ENCODE measurements around the gene TIMM22.

Gene TIMM22

GRCh38 chr17:988561-988960 is 8.4 kb upstream of the TIMM22 start:
- in situ Hi-C loops (cut with HindIII; ENCODE audit: low pct_ligation_motif_present, low pct_unique_long_range_greater_than_20kb, low sequenced_read_pairs), result loop anchor here (25.0 kb wide), 1 partner anchor 201 kb away; the partner anchor contains the start of genes GLOD4 and MRM3
- no peak for DNase-seq

GRCh38 chr17:992933-993332 is 4.0 kb upstream of the TIMM22 start:
- in situ Hi-C loops (cut with HindIII; ENCODE audit: low pct_ligation_motif_present, low pct_unique_long_range_greater_than_20kb, low sequenced_read_pairs), result loop anchor here (25.0 kb wide), 1 partner anchor 206 kb away; the partner anchor contains the start of genes GLOD4 and MRM3
- DNase-seq, result no peak

GRCh38 chr17:995324-995723 is 1.6 kb upstream of the TIMM22 start:
- peak; percentile 58 for DNase-seq
- in situ Hi-C loops (cut with HindIII; ENCODE audit: low pct_ligation_motif_present, low pct_unique_long_range_greater_than_20kb, low sequenced_read_pairs), result loop anchor here (25.0 kb wide), 1 partner anchor 208 kb away; the partner anchor contains the start of genes GLOD4 and MRM3

- in situ Hi-C loops (cut with HindIII; ENCODE audit: low pct_ligation_motif_present, low pct_unique_long_range_greater_than_20kb, low sequenced_read_pairs), result loop anchor here (25.0 kb wide), 1 partner anchor 211 kb away; the partner anchor contains the start of genes GLOD4 and MRM3
- no peak for DNase-seq
Observed at GRCh38 chr17:998111-998510, 1.2 kb downstream of the TIMM22 start.

- in situ Hi-C loops (cut with HindIII; ENCODE audit: low pct_ligation_motif_present, low pct_unique_long_range_greater_than_20kb, low sequenced_read_pairs), result no loop called here
- DNase-seq, result no peak
Observed at GRCh38 chr17:1000597-1001461, 3.9 kb downstream of the TIMM22 start.

GRCh38 chr17:1001640-1002411 is 4.9 kb downstream of the TIMM22 start:
- in situ Hi-C loops (cut with HindIII; ENCODE audit: low pct_ligation_motif_present, low pct_unique_long_range_greater_than_20kb, low sequenced_read_pairs), result no loop called here
- DNase-seq, result no peak

- in situ Hi-C loops (cut with HindIII; ENCODE audit: low pct_ligation_motif_present, low pct_unique_long_range_greater_than_20kb, low sequenced_read_pairs), result no loop called here
- no peak for DNase-seq
Observed at GRCh38 chr17:1002412-1002753, 5.5 kb downstream of the TIMM22 start.

GRCh38 chr17:1002771-1003555 is 6.0 kb downstream of the TIMM22 start:
- no peak for DNase-seq
- in situ Hi-C loops (cut with HindIII; ENCODE audit: low pct_ligation_motif_present, low pct_unique_long_range_greater_than_20kb, low sequenced_read_pairs), result no loop called here

GRCh38 chr17:1003633-1003971 is 6.7 kb downstream of the TIMM22 start:
- no peak for DNase-seq
- in situ Hi-C loops (cut with HindIII; ENCODE audit: low pct_ligation_motif_present, low pct_unique_long_range_greater_than_20kb, low sequenced_read_pairs), result no loop called here

- in situ Hi-C loops (cut with HindIII; ENCODE audit: low pct_ligation_motif_present, low pct_unique_long_range_greater_than_20kb, low sequenced_read_pairs), result no loop called here
- no peak for DNase-seq
Observed at GRCh38 chr17:1003972-1004768, 7.2 kb downstream of the TIMM22 start.

GRCh38 chr17:1004769-1005295 is 7.9 kb downstream of the TIMM22 start:
- in situ Hi-C loops (cut with HindIII; ENCODE audit: low pct_ligation_motif_present, low pct_unique_long_range_greater_than_20kb, low sequenced_read_pairs), result no loop called here
- no peak for DNase-seq

GRCh38 chr17:1005361-1005946 is 8.5 kb downstream of the TIMM22 start:
- DNase-seq, result no peak
- in situ Hi-C loops (cut with HindIII; ENCODE audit: low pct_ligation_motif_present, low pct_unique_long_range_greater_than_20kb, low sequenced_read_pairs), result no loop called here

- in situ Hi-C loops (cut with HindIII; ENCODE audit: low pct_ligation_motif_present, low pct_unique_long_range_greater_than_20kb, low sequenced_read_pairs), result no loop called here
- DNase-seq, result no peak
Observed at GRCh38 chr17:1006054-1006453, 9.1 kb downstream of the TIMM22 start.

GRCh38 chr17:1007310-1008007 is 10.5 kb downstream of the TIMM22 start:
- in situ Hi-C loops (cut with HindIII; ENCODE audit: low pct_ligation_motif_present, low pct_unique_long_range_greater_than_20kb, low sequenced_read_pairs), result no loop called here
- DNase-seq, result no peak

- in situ Hi-C loops (cut with HindIII; ENCODE audit: low pct_ligation_motif_present, low pct_unique_long_range_greater_than_20kb, low sequenced_read_pairs), result no loop called here
- DNase-seq, result no peak
Observed at GRCh38 chr17:1008008-1008761, 11.3 kb downstream of the TIMM22 start.

GRCh38 chr17:1009229-1010085 is 12.5 kb downstream of the TIMM22 start:
- in situ Hi-C loops (cut with HindIII; ENCODE audit: low pct_ligation_motif_present, low pct_unique_long_range_greater_than_20kb, low sequenced_read_pairs), result no loop called here
- no peak for DNase-seq

All from ACHN (cell line).